Lower lobe of right lung (tissue), 2 donors: ENCODE measurements around the gene PP2D1. TPM values are rescaled to one million over a fixed set of nuclear protein-coding genes. Genes with fewer than 3 reads are reported as not detected.
"Not testable (repeated sequence)": the region's sequence is repeated elsewhere in the genome, so short reads cannot be mapped to it uniquely, and the experiment has no call there.

ENCODE experiments used
- ATAC-seq, 2 donors: fragments of 200-7000 bp; cut with Tn5 transposase; one replicate each; pipeline ENCODE4 v1.9.1; 2020 to 2022; ENCODE audit warnings: mild to moderate bottlenecking in 2 of 2, moderate library complexity in 2 of 2
- DNase-seq: peaks from one replicate; pipeline ENCODE4 v3.0.0-alpha.2; 2020
- H3K27ac ChIP-seq: fragments of 200-600 bp; one replicate; pipeline ENCODE4 v1.8.0; 2022
- H3K27me3 ChIP-seq: fragments of 200-600 bp; one replicate; pipeline ENCODE4 v1.8.0; 2022; ENCODE audit warnings: low read depth
- H3K36me3 ChIP-seq: fragments of 200-600 bp; one replicate; pipeline ENCODE4 v1.8.0; 2022; ENCODE audit warnings: mild to moderate bottlenecking
- H3K4me1 ChIP-seq: fragments of 200-600 bp; one replicate; pipeline ENCODE4 v1.8.0; 2022
- H3K4me3 ChIP-seq: fragments of 200-600 bp; one replicate; pipeline ENCODE4 v1.8.0; 2022; ENCODE audit warnings: mild to moderate bottlenecking
- H3K9me3 ChIP-seq: fragments of 200-600 bp; one replicate; pipeline ENCODE4 v1.8.0; 2022
- intact Hi-C: fragments of 100-400 bp; cut with DNase I; formaldehyde crosslinking; loops from one replicate; pipeline ENCODE4 v1.11.0; 2022
- total RNA-seq: library from RNA; stranded (reverse); fragmentation: NEBNext Ultra II Directional; extraction: Animal tissue kit (Norgen Biotek cat#: 25700); gene quantifications from one replicate; pipeline ENCODE4 v1.2.1, GENCODE V29; 2021
- TF ChIP-seq, protein P1 (sequence below): fragments of 200-600 bp; IDR thresholded peaks from one replicate; pipeline ENCODE4 v1.8.0; 2022; ENCODE audit warnings: antibody characterized with exemption, mild to moderate bottlenecking
- donor health status: DM: no; HTN: yes; CAD: no; lungs with severe emphysema.

Gene PP2D1
- total RNA-seq, 1 donor from 2014 or later, result not detected

DNA sequence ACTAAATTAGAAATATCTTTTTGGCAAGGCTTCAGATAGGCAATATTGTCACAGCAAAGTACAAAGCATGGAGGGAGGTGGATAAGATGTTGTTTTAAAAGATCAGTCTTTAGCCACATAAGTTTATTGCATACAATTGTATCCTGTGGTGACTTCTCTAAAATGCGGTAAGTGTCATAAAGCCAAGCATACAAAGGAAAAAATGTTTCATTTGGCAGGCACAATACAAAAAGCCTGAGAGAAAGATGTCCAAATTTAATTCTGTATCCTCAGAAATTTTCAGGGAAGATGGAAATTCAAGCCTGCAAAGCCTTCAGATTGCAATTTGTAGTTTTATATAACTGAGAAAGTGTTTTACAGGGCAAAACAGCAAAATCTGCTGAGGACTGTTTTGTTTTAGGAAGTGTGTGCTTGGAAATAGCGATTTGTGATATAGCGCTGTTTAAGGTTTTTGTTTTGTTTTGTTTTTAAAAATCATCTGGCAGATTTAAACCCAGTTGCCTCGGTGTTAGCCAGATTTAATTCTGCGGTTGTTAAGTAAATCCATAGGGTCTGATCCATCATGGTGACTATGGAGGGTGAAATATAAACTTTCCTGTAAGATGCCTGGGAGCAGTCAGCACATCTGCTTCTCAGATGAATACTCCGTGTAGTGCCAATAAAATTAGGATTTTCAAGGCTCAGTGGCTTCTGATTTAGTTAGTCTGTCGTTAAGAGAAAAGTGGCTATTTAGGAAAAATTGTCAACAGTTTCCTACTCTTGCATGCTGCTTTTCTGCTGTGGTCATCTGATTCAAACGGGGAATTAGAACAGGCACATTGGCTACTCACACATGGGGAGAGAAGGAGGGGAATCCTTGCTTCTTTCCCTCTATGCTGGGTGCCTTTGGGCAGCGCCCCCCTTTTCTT, 36.2 kb upstream of the PP2D1 start:
- peak overlapping the region; percentile 48 for H3K27ac ChIP-seq
- ATAC-seq, result peak in 1 of 2 donors; percentile 29
- peak overlapping the region; percentile 12 for H3K4me3 ChIP-seq
- no peaks in the 10 kb centered on the region for H3K36me3 ChIP-seq
- no peaks in the 10 kb centered on the region for H3K9me3 ChIP-seq
- intact Hi-C loops, result no loop called here
- peaks cover 36% of the 10 kb centered on the region for H3K4me1 ChIP-seq
- no peaks in the 10 kb centered on the region for H3K27me3 ChIP-seq
- no peak for DNase-seq
- TF ChIP-seq, protein P1, sequence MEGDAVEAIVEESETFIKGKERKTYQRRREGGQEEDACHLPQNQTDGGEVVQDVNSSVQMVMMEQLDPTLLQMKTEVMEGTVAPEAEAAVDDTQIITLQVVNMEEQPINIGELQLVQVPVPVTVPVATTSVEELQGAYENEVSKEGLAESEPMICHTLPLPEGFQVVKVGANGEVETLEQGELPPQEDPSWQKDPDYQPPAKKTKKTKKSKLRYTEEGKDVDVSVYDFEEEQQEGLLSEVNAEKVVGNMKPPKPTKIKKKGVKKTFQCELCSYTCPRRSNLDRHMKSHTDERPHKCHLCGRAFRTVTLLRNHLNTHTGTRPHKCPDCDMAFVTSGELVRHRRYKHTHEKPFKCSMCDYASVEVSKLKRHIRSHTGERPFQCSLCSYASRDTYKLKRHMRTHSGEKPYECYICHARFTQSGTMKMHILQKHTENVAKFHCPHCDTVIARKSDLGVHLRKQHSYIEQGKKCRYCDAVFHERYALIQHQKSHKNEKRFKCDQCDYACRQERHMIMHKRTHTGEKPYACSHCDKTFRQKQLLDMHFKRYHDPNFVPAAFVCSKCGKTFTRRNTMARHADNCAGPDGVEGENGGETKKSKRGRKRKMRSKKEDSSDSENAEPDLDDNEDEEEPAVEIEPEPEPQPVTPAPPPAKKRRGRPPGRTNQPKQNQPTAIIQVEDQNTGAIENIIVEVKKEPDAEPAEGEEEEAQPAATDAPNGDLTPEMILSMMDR, result no peak

DNA sequence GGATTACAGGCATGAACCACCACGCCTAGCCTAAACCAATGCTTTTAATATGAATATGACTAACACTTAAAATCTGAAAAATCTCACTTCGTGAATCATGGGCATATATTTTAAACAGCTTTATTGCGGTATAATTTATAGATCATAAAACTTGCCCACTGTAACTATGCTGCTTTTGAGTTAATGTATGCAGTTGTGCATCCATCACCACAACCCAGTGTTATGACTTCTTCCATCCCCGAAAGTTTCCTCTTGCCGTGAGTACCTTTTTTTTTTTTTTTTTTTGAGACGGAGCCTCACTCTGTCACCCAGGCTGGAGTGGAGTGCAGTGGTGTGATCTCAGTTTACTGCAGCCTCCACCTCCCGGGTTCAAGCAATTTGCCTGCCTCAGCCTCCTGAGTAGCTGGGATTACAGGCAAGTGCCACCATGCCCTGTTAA, 35.3 kb upstream of the PP2D1 start:
- peaks cover 45% of the 10 kb centered on the region for H3K4me1 ChIP-seq
- H3K27me3 ChIP-seq, result no peaks in the 10 kb centered on the region
- peak overlapping the region; percentile 48 for H3K27ac ChIP-seq
- no peak for DNase-seq
- ATAC-seq, result no peak
- intact Hi-C loops, result no loop called here
- no peaks in the 10 kb centered on the region for H3K36me3 ChIP-seq
- TF ChIP-seq, protein P1, result no peak
- no peak overlapping the region for H3K4me3 ChIP-seq
- no peaks in the 10 kb centered on the region for H3K9me3 ChIP-seq

DNA sequence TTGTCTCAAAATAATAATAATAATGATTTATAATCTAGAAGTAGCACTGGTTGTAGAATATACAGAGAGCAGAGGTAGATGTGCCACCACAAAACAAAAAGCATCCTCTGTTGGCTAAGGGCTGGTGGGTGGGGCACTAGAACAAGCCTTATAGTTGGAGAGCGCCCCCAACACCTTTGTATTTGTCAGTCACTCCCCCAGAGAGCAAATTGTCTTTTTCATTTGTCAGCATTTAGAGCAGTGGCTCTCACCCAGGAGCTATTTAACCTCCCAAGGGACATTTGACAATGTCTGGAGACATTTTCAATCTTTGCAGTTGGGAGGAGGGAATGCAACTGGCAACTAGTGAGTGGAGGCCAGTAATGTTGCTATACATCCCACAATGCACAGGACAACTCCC, 34.5 kb upstream of the PP2D1 start:
- Histone ChIP-seq H3K4me1 (peaks cover 53% of the 10 kb centered on the region), H3K9me3 (no peaks in the 10 kb centered on the region), H3K4me3 (no peak overlapping the region), H3K36me3 (no peaks in the 10 kb centered on the region), H3K27ac (no peak overlapping the region), H3K27me3 (no peaks in the 10 kb centered on the region)
- DNase-seq (no peak), ATAC-seq (no peak)
- intact Hi-C loops, result no loop called here
- TF ChIP-seq, protein P1, result no peak

DNA sequence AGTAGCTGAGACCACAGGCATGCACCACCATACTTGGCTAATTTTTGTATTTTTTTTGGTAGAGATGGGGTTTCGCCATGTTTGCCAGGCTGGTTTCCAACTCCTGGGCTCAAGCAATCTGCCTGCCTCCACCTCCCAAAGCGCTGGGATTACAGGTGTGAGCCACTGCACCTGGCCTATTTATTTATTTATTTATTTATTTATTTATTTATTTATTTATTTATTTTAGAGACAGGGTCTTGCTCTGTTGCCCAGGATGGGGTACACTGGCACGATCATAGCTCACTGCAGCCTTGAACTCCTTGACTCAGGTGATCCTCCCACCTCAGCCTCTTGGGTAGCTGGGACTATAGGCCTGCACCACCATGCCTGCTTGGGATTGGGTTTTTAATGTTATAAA, 33.1 kb upstream of the PP2D1 start:
- H3K4me1 ChIP-seq, result peaks cover 55% of the 10 kb centered on the region
- H3K9me3 ChIP-seq, ATAC-seq, H3K4me3 ChIP-seq, H3K36me3 ChIP-seq, DNase-seq, H3K27me3 ChIP-seq, H3K27ac ChIP-seq, intact Hi-C loops: not testable (repeated sequence)

DNA sequence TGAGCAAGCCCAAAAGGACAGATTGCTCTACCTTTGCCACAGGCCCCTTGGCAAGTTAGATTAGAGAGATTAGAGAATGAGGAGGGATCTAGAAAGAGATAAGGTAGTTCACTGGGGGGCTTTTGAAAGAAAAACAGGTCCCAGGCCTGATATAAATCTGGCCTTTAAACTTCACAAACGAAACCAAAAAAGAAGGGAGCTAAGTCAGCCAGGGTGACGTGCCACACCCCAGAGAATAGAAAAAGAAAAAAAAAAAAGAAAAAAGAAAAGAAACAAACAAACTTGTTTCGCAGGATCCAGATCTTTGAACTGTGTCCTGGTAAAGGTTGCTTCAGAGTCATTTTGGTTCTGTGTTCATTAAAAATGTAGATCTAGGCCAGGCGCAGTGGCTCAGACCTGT, 31.8 kb upstream of the PP2D1 start:
- Histone ChIP-seq H3K9me3 (no peaks in the 10 kb centered on the region), H3K27ac (peak overlapping the region; percentile 91), H3K36me3 (no peaks in the 10 kb centered on the region), H3K4me3 (peak overlapping the region; percentile 43), H3K4me1 (peaks cover 53% of the 10 kb centered on the region), H3K27me3 (no peaks in the 10 kb centered on the region)
- ATAC-seq (no peak), DNase-seq (no peak)
- TF ChIP-seq, protein P1, result no peak
- intact Hi-C loops, result no loop called here

DNA sequence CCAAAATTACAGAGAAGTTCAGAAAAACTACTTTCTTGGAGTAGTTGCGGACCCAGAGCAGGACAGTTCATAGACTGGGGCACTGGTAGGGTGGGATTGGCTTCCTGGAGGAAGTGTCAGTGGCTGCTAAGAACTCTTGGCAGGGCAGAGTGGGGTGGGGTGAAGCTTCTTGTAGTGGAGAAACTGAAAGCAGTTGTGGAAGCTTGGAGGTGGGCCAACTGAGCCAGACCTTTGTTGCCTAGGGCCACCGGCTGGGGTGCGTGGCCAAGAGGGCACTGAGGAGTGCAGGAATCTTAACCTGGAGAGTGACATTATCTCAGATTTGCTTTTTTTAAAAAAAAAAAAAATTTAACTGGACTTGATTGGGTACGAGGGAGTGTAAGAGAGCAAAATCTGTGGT, 31.3 kb upstream of the PP2D1 start:
- Histone ChIP-seq H3K27ac (peak overlapping the region; percentile 91), H3K4me1 (peaks cover 53% of the 10 kb centered on the region), H3K27me3 (no peaks in the 10 kb centered on the region), H3K36me3 (no peaks in the 10 kb centered on the region), H3K4me3 (peak overlapping the region; percentile 43), H3K9me3 (no peaks in the 10 kb centered on the region)
- ATAC-seq, result peak; percentile 42 to 67
- TF ChIP-seq, protein P1, result no peak
- DNase-seq, result peak; percentile 92
- intact Hi-C loops, result no loop called here
